ENCODE measurements around the gene LRP1.

The LRP1 gene

GRCh38 chr12:57210926-57211692 is 82.8 kb downstream of the LRP1 start:
- no peak overlapping the region for H3K4me3 ChIP-seq (ENCODE audit: low read depth, low read length)
- in situ Hi-C loops (cut with HindIII; ENCODE audit: low sequenced_read_pairs) = no loop called here
- no peak for DNase-seq (ENCODE audit: low read depth)
- TF ChIP-seq, protein P1, sequence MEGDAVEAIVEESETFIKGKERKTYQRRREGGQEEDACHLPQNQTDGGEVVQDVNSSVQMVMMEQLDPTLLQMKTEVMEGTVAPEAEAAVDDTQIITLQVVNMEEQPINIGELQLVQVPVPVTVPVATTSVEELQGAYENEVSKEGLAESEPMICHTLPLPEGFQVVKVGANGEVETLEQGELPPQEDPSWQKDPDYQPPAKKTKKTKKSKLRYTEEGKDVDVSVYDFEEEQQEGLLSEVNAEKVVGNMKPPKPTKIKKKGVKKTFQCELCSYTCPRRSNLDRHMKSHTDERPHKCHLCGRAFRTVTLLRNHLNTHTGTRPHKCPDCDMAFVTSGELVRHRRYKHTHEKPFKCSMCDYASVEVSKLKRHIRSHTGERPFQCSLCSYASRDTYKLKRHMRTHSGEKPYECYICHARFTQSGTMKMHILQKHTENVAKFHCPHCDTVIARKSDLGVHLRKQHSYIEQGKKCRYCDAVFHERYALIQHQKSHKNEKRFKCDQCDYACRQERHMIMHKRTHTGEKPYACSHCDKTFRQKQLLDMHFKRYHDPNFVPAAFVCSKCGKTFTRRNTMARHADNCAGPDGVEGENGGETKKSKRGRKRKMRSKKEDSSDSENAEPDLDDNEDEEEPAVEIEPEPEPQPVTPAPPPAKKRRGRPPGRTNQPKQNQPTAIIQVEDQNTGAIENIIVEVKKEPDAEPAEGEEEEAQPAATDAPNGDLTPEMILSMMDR (IDR thresholded peaks at IDR 0.05; ENCODE audit: low read depth, low read length, missing control alignments) = no peak

DNA sequence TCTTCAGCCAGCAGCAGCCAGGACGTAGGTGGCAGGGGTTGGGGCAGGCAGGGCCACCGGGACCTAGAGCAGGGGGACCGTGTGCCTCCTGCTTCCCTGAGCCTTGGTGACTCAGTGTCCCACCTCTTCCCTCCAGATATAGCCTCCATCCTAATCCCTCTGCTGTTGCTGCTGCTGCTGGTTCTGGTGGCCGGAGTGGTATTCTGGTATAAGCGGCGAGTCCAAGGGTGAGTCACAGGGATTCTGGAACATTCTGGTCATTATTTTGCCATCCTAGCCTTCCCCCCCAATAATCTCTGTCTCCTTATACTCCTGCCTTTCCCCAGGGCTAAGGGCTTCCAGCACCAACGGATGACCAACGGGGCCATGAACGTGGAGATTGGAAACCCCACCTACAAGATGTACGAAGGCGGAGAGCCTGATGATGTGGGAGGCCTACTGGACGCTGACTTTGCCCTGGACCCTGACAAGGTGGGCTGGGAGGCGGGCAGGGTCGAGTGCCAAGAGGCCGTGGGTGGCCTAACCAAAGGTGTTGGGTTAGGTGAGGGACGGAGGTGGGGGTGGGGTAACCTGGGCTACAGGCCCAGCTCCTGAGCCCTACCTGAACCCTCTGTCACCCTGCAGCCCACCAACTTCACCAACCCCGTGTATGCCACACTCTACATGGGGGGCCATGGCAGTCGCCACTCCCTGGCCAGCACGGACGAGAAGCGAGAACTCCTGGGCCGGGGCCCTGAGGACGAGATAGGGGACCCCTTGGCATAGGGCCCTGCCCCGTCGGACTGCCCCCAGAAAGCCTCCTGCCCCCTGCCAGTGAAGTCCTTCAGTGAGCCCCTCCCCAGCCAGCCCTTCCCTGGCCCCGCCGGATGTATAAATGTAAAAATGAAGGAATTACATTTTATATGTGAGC is 83.8 kb downstream of the LRP1 start:
- H3K4me3 ChIP-seq (ENCODE audit: low read depth, low read length) = no peak overlapping the region
- TF ChIP-seq, protein P1 (IDR thresholded peaks at IDR 0.05; ENCODE audit: low read depth, low read length, missing control alignments) = no peak
- in situ Hi-C loops (cut with HindIII; ENCODE audit: low sequenced_read_pairs) = no loop called here
- no peak for DNase-seq (ENCODE audit: low read depth)

DNA sequence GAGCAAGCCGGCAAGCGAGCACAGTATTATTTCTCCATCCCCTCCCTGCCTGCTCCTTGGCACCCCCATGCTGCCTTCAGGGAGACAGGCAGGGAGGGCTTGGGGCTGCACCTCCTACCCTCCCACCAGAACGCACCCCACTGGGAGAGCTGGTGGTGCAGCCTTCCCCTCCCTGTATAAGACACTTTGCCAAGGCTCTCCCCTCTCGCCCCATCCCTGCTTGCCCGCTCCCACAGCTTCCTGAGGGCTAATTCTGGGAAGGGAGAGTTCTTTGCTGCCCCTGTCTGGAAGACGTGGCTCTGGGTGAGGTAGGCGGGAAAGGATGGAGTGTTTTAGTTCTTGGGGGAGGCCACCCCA is 84.4 kb downstream of the LRP1 start:
- in situ Hi-C loops (cut with HindIII; ENCODE audit: low sequenced_read_pairs) = no loop called here

DNA sequence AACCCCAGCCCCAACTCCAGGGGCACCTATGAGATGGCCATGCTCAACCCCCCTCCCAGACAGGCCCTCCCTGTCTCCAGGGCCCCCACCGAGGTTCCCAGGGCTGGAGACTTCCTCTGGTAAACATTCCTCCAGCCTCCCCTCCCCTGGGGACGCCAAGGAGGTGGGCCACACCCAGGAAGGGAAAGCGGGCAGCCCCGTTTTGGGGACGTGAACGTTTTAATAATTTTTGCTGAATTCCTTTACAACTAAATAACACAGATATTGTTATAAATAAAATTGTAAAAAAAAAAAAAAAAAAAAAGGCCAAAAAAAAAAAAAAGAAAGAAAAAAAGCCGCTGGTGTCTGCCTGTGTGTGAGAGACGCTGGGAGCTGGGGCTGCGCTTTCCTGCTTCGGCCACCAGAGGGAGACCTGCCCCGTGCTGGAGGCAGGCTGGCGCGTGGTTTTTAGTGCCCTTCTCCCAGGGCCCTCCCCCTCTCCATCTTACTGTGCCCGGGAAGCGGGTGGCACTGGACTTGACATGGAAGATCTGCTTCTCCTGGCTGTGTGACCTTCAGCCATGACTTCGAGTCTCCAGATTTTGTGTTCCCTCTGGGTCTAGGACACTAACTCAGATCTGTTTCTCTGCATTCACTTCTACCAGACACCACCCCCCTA is 84.9 kb downstream of the LRP1 start:
- in situ Hi-C loops (cut with HindIII; ENCODE audit: low sequenced_read_pairs) = no loop called here
- TF ChIP-seq, protein P1 (IDR thresholded peaks at IDR 0.05; ENCODE audit: low read depth, low read length, missing control alignments) = peak; percentile 98
- H3K4me3 ChIP-seq (ENCODE audit: low read depth, low read length) = no peak overlapping the region
- DNase-seq (ENCODE audit: low read depth) = peak; percentile 57

More for the DNA sequence above, 84.4 kb downstream of the LRP1 start:
- TF ChIP-seq, protein P1 (IDR thresholded peaks at IDR 0.05; ENCODE audit: low read depth, low read length, missing control alignments) = no peak
- no peak overlapping the region for H3K4me3 ChIP-seq (ENCODE audit: low read depth, low read length)
- DNase-seq (ENCODE audit: low read depth) = no peak

GRCh38 chr12:57213763-57214397 is 85.6 kb downstream of the LRP1 start:
- in situ Hi-C loops (cut with HindIII; ENCODE audit: low sequenced_read_pairs) = no loop called here
- TF ChIP-seq, protein P1 (IDR thresholded peaks at IDR 0.05; ENCODE audit: low read depth, low read length, missing control alignments) = no peak
- no peak for DNase-seq (ENCODE audit: low read depth)
- no peak overlapping the region for H3K4me3 ChIP-seq (ENCODE audit: low read depth, low read length)

DNA sequence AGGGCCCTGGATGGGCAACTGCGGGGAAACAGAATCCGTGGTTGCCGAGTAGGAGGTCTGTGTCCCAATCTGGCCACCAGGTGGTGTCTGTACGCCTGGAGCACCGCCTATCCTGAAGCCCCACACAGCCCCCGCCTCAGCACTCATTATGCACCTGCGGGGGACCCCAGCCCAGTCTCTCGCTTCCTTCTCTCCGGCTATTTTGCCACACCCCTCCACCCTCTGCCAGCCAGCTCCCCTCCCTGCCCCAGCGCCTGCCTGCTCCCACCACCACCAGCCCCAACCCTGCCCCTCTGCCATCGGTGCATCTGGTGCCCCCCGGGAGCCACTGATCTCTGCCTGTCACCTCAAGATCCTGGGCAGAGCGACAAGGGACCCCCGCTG is 86.1 kb downstream of the LRP1 start:
- H3K4me3 ChIP-seq (ENCODE audit: low read depth, low read length) = no peak overlapping the region
- TF ChIP-seq, protein P1 (IDR thresholded peaks at IDR 0.05; ENCODE audit: low read depth, low read length, missing control alignments) = peak; percentile 76
- in situ Hi-C loops (cut with HindIII; ENCODE audit: low sequenced_read_pairs) = no loop called here
- DNase-seq (ENCODE audit: low read depth) = no peak
